HG03095 (cell line): ENCODE data around the gene AGBL5.

ENCODE experiments used
- ATAC-seq: cut with Tn5 transposase; IDR thresholded peaks from one replicate; pipeline ENCODE4 v1.9.1; 2021; ENCODE audit warnings: moderate library complexity; ENCODE audit not compliant: unreplicated experiment

AGBL5 gene

DNA sequence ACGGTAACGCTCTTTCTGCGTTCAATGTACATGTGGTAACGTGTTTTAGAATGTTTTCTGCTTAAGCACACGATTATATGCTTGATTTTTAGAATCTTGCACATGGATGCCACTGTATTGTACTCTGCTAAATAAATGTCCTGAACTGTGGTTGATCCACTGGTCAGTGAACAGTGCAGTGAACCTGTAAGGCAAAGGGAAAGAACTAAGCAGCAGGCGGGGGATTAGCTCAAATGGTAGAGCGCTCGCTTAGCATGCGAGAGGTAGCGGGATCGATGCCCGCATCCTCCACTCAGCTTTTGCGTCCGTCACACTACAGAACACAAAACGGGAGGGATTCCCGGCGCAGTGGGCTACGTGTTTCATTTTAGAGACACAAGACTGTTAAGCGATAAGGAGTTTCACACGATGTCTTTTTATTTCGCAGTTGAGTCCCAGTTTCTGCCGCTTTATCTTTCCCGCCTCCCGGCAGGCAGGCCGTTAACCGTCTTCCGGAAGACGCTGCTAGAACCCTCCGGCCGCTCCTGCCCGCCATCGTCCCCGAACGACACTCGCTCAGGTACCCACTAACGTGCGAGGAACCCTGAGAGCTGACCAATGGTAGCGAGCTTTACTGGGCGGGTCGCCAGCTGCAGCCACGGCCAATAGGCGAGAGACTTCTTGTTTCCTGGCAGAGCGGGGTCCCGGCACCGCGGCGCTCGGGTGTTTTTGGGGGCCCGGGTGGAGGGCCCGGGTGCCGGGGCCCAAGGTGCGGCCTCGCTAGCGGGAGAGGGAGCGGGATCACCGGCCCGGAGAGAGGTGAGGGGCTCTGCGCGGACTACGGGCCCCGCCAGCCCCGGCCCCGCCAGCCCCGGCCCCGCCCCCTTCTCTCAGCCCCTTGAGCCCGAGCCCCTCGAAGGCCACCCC, at the start of gene AGBL5:
Gene AGBL5, plus strand, starts transcription at position 673 of the 906 bp plus-strand sequence. CDS start 1,291 bp downstream, outside the sequence.
- ATAC-seq, result peak; percentile 62

- no peak for ATAC-seq
These were observed 49.5 kb upstream of the AGBL5 start for GRCh38 chr2:27001950-27002349.

DNA sequence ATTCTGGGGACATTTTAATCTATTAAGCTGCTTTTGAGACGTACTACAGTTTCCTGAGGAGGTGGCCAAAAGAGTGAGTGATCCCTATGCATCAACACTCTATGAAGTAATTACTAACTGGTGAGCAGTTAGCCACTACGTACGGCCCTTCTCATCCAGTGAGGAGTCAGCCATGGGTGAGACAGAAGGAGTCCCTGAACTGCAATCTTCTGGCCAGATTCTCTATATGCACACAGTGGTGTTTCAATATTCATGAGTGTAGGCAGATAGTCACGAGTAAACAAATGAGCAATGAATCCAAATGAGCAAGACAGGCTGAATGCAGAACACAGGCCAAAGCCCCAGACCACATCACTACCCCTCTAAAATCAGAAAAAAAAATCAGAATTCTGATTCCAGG, 48.5 kb upstream of the AGBL5 start:
- ATAC-seq, result no peak

DNA sequence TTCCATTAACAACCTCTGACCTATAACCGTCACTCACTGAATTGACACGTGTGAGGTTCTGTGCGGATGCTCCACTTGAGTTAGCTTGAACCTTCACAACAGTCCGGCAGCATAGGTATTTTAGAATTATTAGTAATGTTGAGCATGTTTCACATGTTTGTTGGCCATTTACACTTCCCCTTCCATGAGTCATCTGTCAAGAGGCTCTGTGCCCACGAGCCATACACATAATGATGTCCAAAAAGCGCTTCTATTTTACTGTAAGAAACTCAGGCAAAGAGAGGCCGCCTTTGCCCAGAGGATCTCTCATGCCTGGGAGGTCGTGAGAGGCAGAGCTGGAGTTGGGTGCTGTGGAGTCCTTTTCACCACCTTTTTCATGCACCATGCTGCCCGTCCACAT, 47.6 kb upstream of the AGBL5 start:
- ATAC-seq, result no peak

- ATAC-seq, result no peak
These were observed 44.7 kb upstream of the AGBL5 start for GRCh38 chr2:27006602-27007415.

GRCh38 chr2:27007416-27008374, 43.8 kb upstream of the AGBL5 start:
- ATAC-seq, result no peak

GRCh38 chr2:27008678-27009077, 42.8 kb upstream of the AGBL5 start:
- ATAC-seq, result no peak

GRCh38 chr2:27009083-27009482, 42.4 kb upstream of the AGBL5 start:
- ATAC-seq, result no peak

DNA sequence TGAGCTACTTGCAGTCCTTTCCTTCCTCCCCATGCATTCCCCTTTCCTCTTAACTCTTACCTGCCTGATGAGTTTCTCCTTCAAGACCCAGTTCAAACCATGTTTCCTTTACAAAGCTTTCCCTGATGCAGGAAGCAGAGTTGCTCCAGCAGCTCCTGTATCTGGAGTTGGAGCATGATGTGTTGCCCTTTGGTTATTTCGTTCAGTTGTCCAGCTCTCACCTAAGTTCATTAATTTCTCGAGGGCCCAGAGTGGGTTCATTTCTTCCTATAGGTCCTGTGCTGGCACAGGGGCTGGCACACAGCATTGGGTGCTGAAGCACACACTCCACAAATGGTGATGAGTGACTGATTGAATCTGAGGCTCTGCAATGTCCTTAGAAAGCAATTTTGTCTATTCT, 41.8 kb upstream of the AGBL5 start:
- ATAC-seq, result no peak

DNA sequence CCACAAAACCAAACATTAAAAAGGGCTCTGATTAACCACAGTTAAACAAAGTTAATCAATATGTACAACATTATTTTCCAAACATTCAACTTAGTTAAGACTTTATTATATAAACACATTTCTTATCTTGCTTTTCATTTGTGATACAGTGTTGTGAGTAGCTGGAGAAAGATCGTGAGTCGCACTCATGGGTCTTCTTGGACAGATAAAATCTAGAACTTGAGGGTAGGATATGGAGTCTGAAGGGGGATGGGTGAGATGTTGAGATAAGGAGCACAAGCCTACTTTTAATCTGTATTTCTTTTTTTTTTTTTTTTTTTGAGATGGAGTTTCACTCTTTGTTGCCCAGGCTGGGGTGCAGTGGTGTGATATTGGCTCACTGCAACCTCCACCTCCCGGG, 41.3 kb upstream of the AGBL5 start:
- ATAC-seq, result no peak

DNA sequence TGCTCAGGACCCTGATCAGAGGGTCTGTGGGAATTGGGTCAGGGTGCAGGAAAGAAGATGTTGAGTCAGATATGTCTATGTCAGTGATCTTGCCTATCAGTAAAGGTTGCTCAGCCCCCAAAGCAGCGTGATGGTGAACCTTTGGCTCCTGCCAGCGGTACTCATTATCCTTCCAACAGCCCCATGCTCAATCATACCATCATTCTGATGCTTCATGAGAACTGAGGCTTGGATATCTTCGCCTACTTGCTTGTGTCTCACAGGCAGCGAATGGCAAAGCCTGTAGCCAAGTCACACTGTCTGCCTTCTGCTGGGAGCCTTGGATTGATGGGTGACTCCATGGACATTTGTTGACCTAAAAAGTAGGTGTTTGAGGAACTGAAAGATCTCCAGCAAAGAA, 37.7 kb upstream of the AGBL5 start:
- ATAC-seq, result no peak

DNA sequence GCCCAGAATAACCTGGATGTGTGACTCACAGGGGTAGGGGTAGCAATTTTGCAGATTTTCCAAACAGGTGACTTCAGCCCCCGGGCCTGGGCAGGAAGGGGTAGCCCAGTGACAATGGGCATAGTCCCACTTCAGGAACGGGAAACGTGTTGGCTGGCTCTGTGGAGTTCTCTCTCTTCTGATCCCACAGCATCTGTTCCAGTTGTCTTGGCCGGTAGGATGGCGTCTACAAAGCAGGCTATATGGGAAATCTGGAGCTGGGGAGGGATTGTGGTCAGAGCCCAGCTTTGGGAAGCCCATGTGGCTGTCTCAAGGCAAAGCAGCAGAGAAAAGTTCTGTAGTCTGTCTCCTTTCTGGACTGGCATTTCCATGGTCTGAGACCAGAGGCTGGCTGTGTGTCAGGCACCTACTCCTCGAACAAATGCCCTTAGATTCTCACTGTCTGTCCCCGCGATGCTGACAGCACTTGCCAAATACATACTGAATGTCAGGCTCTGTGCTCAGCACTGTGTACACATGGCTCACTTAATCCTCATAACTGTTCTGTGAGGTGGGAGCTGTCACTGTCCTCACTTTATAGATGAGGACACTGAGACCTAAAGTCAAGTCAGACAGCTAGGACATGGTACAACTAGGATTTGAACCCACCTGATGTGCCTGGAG, 36.6 kb upstream of the AGBL5 start:
- ATAC-seq, result no peak

- ATAC-seq, result no peak
These were observed 34.6 kb upstream of the AGBL5 start for GRCh38 chr2:27016801-27017325.

DNA sequence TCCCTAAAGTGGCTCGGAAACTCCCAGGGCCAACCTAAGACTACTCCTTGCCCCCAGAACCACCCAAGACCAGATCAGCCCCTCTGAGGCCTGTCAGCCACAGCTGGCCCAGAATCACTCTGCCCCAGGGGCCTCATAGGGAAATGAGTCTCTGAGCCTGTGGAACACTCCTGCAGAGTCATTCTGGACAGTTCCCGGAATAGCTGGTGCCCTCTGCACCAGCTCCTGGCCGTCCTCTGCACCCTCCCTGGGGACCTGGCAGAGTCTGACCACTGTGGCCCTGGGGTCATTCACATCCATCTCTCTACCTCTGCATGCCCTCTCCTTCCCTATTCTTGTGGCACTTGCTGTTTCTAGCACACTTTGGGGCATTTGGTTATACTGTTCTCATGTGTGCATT, 33.3 kb upstream of the AGBL5 start:
- no peak for ATAC-seq

GRCh38 chr2:27019459-27019858, 32.0 kb upstream of the AGBL5 start:
- no peak for ATAC-seq

GRCh38 chr2:27019931-27020855, 31.3 kb upstream of the AGBL5 start:
- no peak for ATAC-seq

DNA sequence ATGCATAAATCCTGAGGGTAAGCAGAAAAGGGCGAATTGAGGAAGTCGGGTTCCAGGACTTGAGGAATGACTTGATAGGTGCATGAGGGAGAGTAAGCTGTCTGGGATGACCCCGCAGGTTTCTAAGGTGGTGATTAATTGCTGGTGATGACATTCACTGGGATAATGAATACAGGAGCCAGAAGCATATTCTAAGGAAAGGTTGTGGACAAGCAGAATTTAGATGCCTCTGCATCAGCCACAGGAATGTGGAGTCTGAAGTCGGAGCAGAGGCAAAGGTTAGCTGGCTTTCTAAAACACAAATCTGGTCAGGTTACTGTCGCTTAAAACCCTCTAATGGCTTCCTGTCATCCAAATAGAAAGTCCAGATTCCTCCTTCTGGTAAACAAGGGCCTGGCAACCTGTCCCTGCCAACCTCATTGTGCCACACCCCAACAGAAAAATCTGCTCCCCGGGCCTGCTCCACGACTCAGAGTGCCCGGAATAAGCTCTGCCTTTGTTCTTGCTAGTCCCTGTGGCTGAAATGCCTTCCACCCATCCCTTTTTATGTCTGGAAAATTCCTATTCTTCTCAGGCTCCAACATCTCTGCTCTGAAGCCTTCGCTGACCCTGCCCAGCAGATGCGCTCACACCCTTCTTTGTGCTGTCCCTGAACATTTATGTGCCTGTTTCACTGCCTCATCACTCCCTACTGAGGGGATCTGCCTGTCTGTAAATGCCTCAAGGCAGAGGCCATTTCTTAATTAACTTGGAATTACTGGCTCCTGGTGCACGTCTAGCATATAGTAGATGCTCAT, 30.0 kb upstream of the AGBL5 start:
- no peak for ATAC-seq

GRCh38 chr2:27023740-27024139, 27.7 kb upstream of the AGBL5 start:
- no peak for ATAC-seq
